Tibial nerve (tissue), 4 donors: ENCODE measurements around the gene MBNL2. TPM values are rescaled to one million over a fixed set of nuclear protein-coding genes. Genes with fewer than 3 reads are reported as not detected.

Experiments used
- DNase-seq, 2 donors: peaks; one replicate each; pipeline ENCODE4 v3.0.0-alpha.2; 2019; ENCODE audit warnings: low spot score in 2 of 2
- H3K27ac ChIP-seq, 4 donors: fragments of 200-600 bp; sonication (generic) in 3 of 4; one replicate each; pipeline ENCODE4 v1.5.1; 2017 to 2019; ENCODE audit warnings: mild to moderate bottlenecking in 1 of 4
- H3K27me3 ChIP-seq, 2 donors: fragments of 200-600 bp; sonication (generic) in 1 of 2; one replicate each; pipeline versions ENCODE4 v1.5.1 to v1.6.0; 2017 to 2019
- H3K36me3 ChIP-seq, 3 donors: fragments of 200-600 bp; sonication (generic); one replicate each; pipeline ENCODE4 v1.5.1; 2018 to 2019
- H3K4me1 ChIP-seq, 4 donors: fragments of 200-600 bp; sonication (generic) in 3 of 4; one replicate each; pipeline ENCODE4 v1.5.1; 2017 to 2019
- H3K4me3 ChIP-seq, 4 donors: fragments of 200-600 bp; sonication (generic) in 3 of 4; one replicate each; pipeline ENCODE4 v1.5.1; 2017 to 2019; ENCODE audit warnings: mild to moderate bottlenecking in 1 of 4, moderate library complexity in 1 of 4
- H3K9me3 ChIP-seq, 4 donors: fragments of 200-600 bp; sonication (generic) in 3 of 4; one replicate each; pipeline ENCODE4 v1.5.1; 2017 to 2019
- CTCF ChIP-seq, 5 experiments: fragments of 200-600 bp in 3 of 5; fragments of 450-650 bp in 2 of 5; sonication (generic) in 3 of 5; IDR thresholded peaks; one replicate each; pipeline ENCODE4 v1.5.1; 2016 to 2019; ENCODE audit warnings: antibody characterized with exemption in 5 of 5, mild to moderate bottlenecking in 3 of 5, moderate library complexity in 2 of 5
- EP300 ChIP-seq, 2 donors: sonication (generic); formaldehyde crosslinking; IDR thresholded peaks; one replicate each; pipeline ENCODE4 v1.6.1; 2017; ENCODE audit warnings: antibody characterized with exemption in 2 of 2, mild to moderate bottlenecking in 1 of 2
- POLR2A ChIP-seq, 2 donors: fragments of 450-650 bp; IDR thresholded peaks; one replicate each; pipeline ENCODE4 v1.6.1; 2017; ENCODE audit warnings: antibody characterized with exemption in 2 of 2, mild to moderate bottlenecking in 2 of 2, moderate library complexity in 2 of 2
- WGBS, 2 donors: methylation state at CpG; one replicate each; pipeline ENCODE4 v1.1.5; 2018; 5-methylcytosine and 5-hydroxymethylcytosine counted together
- total RNA-seq, 4 donors: library from RNA; depleted of rRNA; stranded (reverse); fragments of >200 nt; gene quantifications; one replicate each; pipeline ENCODE4 v1.1.0, GENCODE V29; 2016

MBNL2 gene
- total RNA-seq, 4 donors from 2014 or later, result 87.9 to 126 (median 95.5) TPM

- Histone ChIP-seq H3K27me3 (no peaks in the 10 kb centered on the region), H3K27ac (no peak overlapping the region), H3K36me3 (peaks cover 0 to 41% (median 0%) of the 10 kb centered on the region in 3 donors), H3K4me1 (peaks cover 0 to 8% (median 2%) of the 10 kb centered on the region in 4 donors), H3K9me3 (no peaks in the 10 kb centered on the region), H3K4me3 (no peak overlapping the region)
- no peak for DNase-seq
- TF ChIP-seq EP300 (IDR thresholded peaks at IDR 0.05) (no peak), CTCF (IDR thresholded peaks at IDR 0.05) (no peak), POLR2A (IDR thresholded peaks at IDR 0.05) (no peak)
- 83 to 91% methylated on average over 6 of the region's 6 CpGs for WGBS, 2 donors
Measured at GRCh38 chr13:97373787-97374186, 151.7 kb downstream of the MBNL2 start.

GRCh38 chr13:97376981-97377380 is 154.8 kb downstream of the MBNL2 start:
- Histone ChIP-seq H3K4me1 (no peaks in the 10 kb centered on the region), H3K27me3 (no peaks in the 10 kb centered on the region), H3K36me3 (peaks cover 0 to 53% (median 0%) of the 10 kb centered on the region in 3 donors), H3K27ac (no peak overlapping the region), H3K9me3 (no peaks in the 10 kb centered on the region), H3K4me3 (no peak overlapping the region)
- DNase-seq, result no peak
- 56 to 68% methylated on average over 6 of the region's 6 CpGs for WGBS, 2 donors
- no peak for TF ChIP-seq POLR2A (IDR thresholded peaks at IDR 0.05)
- TF ChIP-seq EP300 (IDR thresholded peaks at IDR 0.05), result no peak
- TF ChIP-seq CTCF (IDR thresholded peaks at IDR 0.05), result no peak

- no peak for DNase-seq
- no peak overlapping the region for H3K27ac ChIP-seq
- H3K4me3 ChIP-seq, result no peak overlapping the region
- H3K9me3 ChIP-seq, result no peaks in the 10 kb centered on the region
- WGBS, 2 donors, result 82 to 84% methylated on average over 5 of the region's 5 CpGs
- H3K36me3 ChIP-seq, result peaks cover 0 to 65% (median 0%) of the 10 kb centered on the region in 3 donors
- peaks cover 0 to under 1% (median 0%) of the 10 kb centered on the region in 4 donors for H3K4me1 ChIP-seq
- TF ChIP-seq POLR2A (IDR thresholded peaks at IDR 0.05) (no peak), CTCF (IDR thresholded peaks at IDR 0.05) (no peak), EP300 (IDR thresholded peaks at IDR 0.05) (no peak)
- H3K27me3 ChIP-seq, result no peaks in the 10 kb centered on the region
Measured at GRCh38 chr13:97379386-97379785, 157.3 kb downstream of the MBNL2 start.

- no peaks in the 10 kb centered on the region for H3K27me3 ChIP-seq
- H3K27ac ChIP-seq, result no peak overlapping the region
- DNase-seq, result no peak
- 84 to 85% methylated on average over 6 of the region's 6 CpGs for WGBS, 2 donors
- peaks cover 0 to 53% (median 0%) of the 10 kb centered on the region in 3 donors for H3K36me3 ChIP-seq
- TF ChIP-seq POLR2A (IDR thresholded peaks at IDR 0.05) (no peak), CTCF (IDR thresholded peaks at IDR 0.05) (no peak), EP300 (IDR thresholded peaks at IDR 0.05) (no peak)
- H3K4me3 ChIP-seq, result no peak overlapping the region
- no peaks in the 10 kb centered on the region for H3K9me3 ChIP-seq
- H3K4me1 ChIP-seq, result peaks cover 0 to 12% (median 0%) of the 10 kb centered on the region in 4 donors
Measured at GRCh38 chr13:97380696-97381095, 158.6 kb downstream of the MBNL2 start.

GRCh38 chr13:97381189-97381588 is 159.1 kb downstream of the MBNL2 start:
- TF ChIP-seq CTCF (IDR thresholded peaks at IDR 0.05), result no peak
- TF ChIP-seq POLR2A (IDR thresholded peaks at IDR 0.05), result no peak
- TF ChIP-seq EP300 (IDR thresholded peaks at IDR 0.05), result no peak
- DNase-seq, result no peak
- 95 to 98% methylated on average over 1 of the region's 1 CpG for WGBS, 2 donors
- no peak overlapping the region for H3K4me3 ChIP-seq
- H3K36me3 ChIP-seq, result peaks cover 0 to 53% (median 2%) of the 10 kb centered on the region in 3 donors
- H3K4me1 ChIP-seq, result peaks cover 0 to 12% (median 0%) of the 10 kb centered on the region in 4 donors
- no peaks in the 10 kb centered on the region for H3K27me3 ChIP-seq
- H3K9me3 ChIP-seq, result no peaks in the 10 kb centered on the region
- no peak overlapping the region for H3K27ac ChIP-seq
